ENCODE data around the gene SUN1. TPM values are rescaled to one million over a fixed set of nuclear protein-coding genes. Genes with fewer than 3 reads are reported as not detected.

SUN1 gene
- total and polyA plus RNA-seq, 4 donors = 24.8 to 162 (median 40.1) TPM

DNA sequence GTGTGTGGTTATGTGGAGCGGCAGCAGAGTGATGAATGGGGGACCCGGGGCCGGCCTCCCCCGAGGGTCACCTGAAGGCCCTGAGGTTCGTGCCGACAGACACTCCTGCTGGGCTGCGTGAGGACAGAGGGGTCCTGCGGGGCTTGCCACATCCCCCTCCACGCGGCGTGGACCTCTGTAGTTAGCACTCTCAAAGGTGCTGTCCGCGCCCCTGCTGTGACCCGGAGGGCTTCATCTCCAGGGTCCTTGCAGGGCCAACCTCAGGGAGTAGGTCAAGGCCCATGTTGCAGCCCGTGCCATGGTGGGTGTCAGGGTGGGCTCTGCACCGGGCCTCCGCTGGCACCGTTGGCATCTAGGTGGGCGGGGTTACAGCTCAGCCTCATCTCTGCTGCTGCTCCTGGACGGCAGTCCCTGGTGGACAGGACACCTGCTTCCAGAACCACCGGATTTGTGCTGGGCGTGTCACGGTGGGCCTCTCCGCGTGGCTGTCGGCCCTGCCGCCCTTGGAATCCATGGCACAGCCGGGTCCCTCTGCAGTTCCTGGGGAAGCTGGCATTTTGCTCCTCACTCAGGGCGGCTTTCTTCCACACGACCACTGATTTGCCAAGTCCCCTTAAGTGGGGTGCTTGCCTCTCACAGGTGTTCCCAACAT lies 24.3 kb downstream of the SUN1 start:
- Histone ChIP-seq H3K4me3 (ENCODE audit: low read depth in 1 of 3, low read length in 3 of 3) (peak overlapping the region in 1 of 3 donors; percentile 24), H3K9ac (ENCODE audit: low read depth in 1 of 2, low read length in 2 of 2) (peak overlapping the region; percentile 58 to 75), H3K27ac (ENCODE audit: low read depth in 1 of 2, low read length in 2 of 2) (peak overlapping the region; percentile 87 to 93), H3K27me3 (ENCODE audit: control insufficient read depth in 4 of 4, insufficient read depth in 4 of 4, low read length in 3 of 4) (no peaks in the 10 kb centered on the region), H3K4me1 (ENCODE audit: control insufficient read depth in 4 of 4, insufficient read depth in 4 of 4, low read length in 3 of 4) (peaks cover 11 to 37% (median 22%) of the 10 kb centered on the region in 4 donors), H3K36me3 (ENCODE audit: control insufficient read depth in 4 of 4, insufficient read depth in 3 of 4, low read depth in 1 of 4, low read length in 3 of 4) (peaks cover 9 to 51% (median 36%) of the 10 kb centered on the region in 4 donors), H3K9me3 (ENCODE audit: control insufficient read depth in 4 of 4, low read length in 3 of 4) (no peaks in the 10 kb centered on the region)
- DNase-seq (ENCODE audit: low spot score) = no peak
- no peak for TF ChIP-seq RAD21 (IDR thresholded peaks at IDR 0.05)
- TF ChIP-seq, protein P1, sequence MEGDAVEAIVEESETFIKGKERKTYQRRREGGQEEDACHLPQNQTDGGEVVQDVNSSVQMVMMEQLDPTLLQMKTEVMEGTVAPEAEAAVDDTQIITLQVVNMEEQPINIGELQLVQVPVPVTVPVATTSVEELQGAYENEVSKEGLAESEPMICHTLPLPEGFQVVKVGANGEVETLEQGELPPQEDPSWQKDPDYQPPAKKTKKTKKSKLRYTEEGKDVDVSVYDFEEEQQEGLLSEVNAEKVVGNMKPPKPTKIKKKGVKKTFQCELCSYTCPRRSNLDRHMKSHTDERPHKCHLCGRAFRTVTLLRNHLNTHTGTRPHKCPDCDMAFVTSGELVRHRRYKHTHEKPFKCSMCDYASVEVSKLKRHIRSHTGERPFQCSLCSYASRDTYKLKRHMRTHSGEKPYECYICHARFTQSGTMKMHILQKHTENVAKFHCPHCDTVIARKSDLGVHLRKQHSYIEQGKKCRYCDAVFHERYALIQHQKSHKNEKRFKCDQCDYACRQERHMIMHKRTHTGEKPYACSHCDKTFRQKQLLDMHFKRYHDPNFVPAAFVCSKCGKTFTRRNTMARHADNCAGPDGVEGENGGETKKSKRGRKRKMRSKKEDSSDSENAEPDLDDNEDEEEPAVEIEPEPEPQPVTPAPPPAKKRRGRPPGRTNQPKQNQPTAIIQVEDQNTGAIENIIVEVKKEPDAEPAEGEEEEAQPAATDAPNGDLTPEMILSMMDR (IDR thresholded peaks at IDR 0.05; ENCODE audit: low read depth, low read length, missing input control) = no peak
- no peak for TF ChIP-seq FOXA1 (IDR thresholded peaks at IDR 0.05)
- TF ChIP-seq, protein P2, sequence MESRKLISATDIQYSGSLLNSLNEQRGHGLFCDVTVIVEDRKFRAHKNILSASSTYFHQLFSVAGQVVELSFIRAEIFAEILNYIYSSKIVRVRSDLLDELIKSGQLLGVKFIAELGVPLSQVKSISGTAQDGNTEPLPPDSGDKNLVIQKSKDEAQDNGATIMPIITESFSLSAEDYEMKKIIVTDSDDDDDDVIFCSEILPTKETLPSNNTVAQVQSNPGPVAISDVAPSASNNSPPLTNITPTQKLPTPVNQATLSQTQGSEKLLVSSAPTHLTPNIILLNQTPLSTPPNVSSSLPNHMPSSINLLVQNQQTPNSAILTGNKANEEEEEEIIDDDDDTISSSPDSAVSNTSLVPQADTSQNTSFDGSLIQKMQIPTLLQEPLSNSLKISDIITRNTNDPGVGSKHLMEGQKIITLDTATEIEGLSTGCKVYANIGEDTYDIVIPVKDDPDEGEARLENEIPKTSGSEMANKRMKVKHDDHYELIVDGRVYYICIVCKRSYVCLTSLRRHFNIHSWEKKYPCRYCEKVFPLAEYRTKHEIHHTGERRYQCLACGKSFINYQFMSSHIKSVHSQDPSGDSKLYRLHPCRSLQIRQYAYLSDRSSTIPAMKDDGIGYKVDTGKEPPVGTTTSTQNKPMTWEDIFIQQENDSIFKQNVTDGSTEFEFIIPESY (IDR thresholded peaks at IDR 0.05) = no peak
- TF ChIP-seq, protein P3, sequence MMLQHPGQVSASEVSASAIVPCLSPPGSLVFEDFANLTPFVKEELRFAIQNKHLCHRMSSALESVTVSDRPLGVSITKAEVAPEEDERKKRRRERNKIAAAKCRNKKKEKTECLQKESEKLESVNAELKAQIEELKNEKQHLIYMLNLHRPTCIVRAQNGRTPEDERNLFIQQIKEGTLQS (IDR thresholded peaks at IDR 0.05) = no peak
- no peak for TF ChIP-seq HNF4G (IDR thresholded peaks at IDR 0.05)
- no peak for TF ChIP-seq SP1 (IDR thresholded peaks at IDR 0.05)
- no peak for TF ChIP-seq GABPA (IDR thresholded peaks at IDR 0.05 in 1 of 2, conservative IDR thresholded peaks at IDR 0.05 in 1 of 2)
- TF ChIP-seq HNF4A (conservative IDR thresholded peaks at IDR 0.05) = no peak
- no peak for TF ChIP-seq FOXA2 (IDR thresholded peaks at IDR 0.05)
- no peak for TF ChIP-seq RXRA (IDR thresholded peaks at IDR 0.05)
- TF ChIP-seq, protein P4, sequence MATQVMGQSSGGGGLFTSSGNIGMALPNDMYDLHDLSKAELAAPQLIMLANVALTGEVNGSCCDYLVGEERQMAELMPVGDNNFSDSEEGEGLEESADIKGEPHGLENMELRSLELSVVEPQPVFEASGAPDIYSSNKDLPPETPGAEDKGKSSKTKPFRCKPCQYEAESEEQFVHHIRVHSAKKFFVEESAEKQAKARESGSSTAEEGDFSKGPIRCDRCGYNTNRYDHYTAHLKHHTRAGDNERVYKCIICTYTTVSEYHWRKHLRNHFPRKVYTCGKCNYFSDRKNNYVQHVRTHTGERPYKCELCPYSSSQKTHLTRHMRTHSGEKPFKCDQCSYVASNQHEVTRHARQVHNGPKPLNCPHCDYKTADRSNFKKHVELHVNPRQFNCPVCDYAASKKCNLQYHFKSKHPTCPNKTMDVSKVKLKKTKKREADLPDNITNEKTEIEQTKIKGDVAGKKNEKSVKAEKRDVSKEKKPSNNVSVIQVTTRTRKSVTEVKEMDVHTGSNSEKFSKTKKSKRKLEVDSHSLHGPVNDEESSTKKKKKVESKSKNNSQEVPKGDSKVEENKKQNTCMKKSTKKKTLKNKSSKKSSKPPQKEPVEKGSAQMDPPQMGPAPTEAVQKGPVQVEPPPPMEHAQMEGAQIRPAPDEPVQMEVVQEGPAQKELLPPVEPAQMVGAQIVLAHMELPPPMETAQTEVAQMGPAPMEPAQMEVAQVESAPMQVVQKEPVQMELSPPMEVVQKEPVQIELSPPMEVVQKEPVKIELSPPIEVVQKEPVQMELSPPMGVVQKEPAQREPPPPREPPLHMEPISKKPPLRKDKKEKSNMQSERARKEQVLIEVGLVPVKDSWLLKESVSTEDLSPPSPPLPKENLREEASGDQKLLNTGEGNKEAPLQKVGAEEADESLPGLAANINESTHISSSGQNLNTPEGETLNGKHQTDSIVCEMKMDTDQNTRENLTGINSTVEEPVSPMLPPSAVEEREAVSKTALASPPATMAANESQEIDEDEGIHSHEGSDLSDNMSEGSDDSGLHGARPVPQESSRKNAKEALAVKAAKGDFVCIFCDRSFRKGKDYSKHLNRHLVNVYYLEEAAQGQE (IDR thresholded peaks at IDR 0.05) = no peak
- TF ChIP-seq YY1 (IDR thresholded peaks at IDR 0.05) = no peak
- TF ChIP-seq, protein P5, sequence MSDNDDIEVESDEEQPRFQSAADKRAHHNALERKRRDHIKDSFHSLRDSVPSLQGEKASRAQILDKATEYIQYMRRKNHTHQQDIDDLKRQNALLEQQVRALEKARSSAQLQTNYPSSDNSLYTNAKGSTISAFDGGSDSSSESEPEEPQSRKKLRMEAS (IDR thresholded peaks at IDR 0.05) = no peak
- TF ChIP-seq NR2F2 (IDR thresholded peaks at IDR 0.05) = no peak
- TF ChIP-seq JUND (IDR thresholded peaks at IDR 0.05) = no peak
- 80% methylated on average over 30 of the region's 30 CpGs for WGBS
